Calu3 (cell line): Measurements from ENCODE around the gene NUAK2. TPM values are rescaled to one million over a fixed set of nuclear protein-coding genes. Genes with fewer than 3 reads are reported as not detected.

ENCODE experiments used
- BruUV-seq: library from RNA; stranded (reverse); fragments of 400-500 nt; replicated peaks from 2 replicates; lab custom pipeline; 2021; lab: Mats Ljungman, UMichigan
- CTCF ChIA-PET: fragments of 300-600 bp; sonication (Branson Sonifier 250); formaldehyde crosslinking; loops from one replicate; lab custom pipeline; 2022; ENCODE audit warnings: antibody characterized with exemption; lab: Charles Lee
- DNase-seq: peaks from one replicate; pipeline ENCODE4 v3.0.0; 2022
- H3K27ac Mint-ChIP-seq: one replicate; pipeline ENCODE4 v1.8.0; 2022; ENCODE audit warnings: mixed read lengths; ENCODE audit not compliant: unreplicated experiment
- H3K27me3 Mint-ChIP-seq: one replicate; pipeline ENCODE4 v1.8.0; 2022; ENCODE audit warnings: mixed read lengths; ENCODE audit not compliant: unreplicated experiment
- H3K36me3 Mint-ChIP-seq: one replicate; pipeline ENCODE4 v1.8.0; 2022; ENCODE audit warnings: mild to moderate bottlenecking, moderate library complexity, mixed read lengths; ENCODE audit not compliant: insufficient read depth, unreplicated experiment
- H3K4me1 Mint-ChIP-seq: one replicate; pipeline ENCODE4 v1.8.0; 2022; ENCODE audit warnings: mild to moderate bottlenecking, low read depth, mixed read lengths; ENCODE audit not compliant: unreplicated experiment
- H3K4me3 Mint-ChIP-seq: one replicate; pipeline ENCODE4 v1.8.0; 2022; ENCODE audit warnings: mild to moderate bottlenecking, low read depth, moderate library complexity, mixed read lengths; ENCODE audit not compliant: unreplicated experiment
- H3K9me3 Mint-ChIP-seq: one replicate; pipeline ENCODE4 v1.8.0; 2022; ENCODE audit warnings: low read depth, mixed read lengths; ENCODE audit not compliant: unreplicated experiment
- intact Hi-C: fragments of 100-400 bp; cut with micrococcal nuclease; formaldehyde crosslinking; loops from one replicate; pipeline ENCODE4 v1.10.0; 2022; ENCODE audit not compliant: unreplicated experiment
- total RNA-seq: library from RNA; stranded (reverse); gene quantifications from 2 replicates; pipeline ENCODE4 v1.2.3, GENCODE V29; 2022
- TF ChIP-seq, protein P1 (sequence below): fragments of 200-600 bp; IDR thresholded peaks from one replicate; pipeline ENCODE4 v1.8.0; 2022; ENCODE audit warnings: antibody characterized with exemption; ENCODE audit not compliant: unreplicated experiment

The NUAK2 gene
- total RNA-seq, 1 experiment from 2014 or later, result 3.7 TPM

DNA sequence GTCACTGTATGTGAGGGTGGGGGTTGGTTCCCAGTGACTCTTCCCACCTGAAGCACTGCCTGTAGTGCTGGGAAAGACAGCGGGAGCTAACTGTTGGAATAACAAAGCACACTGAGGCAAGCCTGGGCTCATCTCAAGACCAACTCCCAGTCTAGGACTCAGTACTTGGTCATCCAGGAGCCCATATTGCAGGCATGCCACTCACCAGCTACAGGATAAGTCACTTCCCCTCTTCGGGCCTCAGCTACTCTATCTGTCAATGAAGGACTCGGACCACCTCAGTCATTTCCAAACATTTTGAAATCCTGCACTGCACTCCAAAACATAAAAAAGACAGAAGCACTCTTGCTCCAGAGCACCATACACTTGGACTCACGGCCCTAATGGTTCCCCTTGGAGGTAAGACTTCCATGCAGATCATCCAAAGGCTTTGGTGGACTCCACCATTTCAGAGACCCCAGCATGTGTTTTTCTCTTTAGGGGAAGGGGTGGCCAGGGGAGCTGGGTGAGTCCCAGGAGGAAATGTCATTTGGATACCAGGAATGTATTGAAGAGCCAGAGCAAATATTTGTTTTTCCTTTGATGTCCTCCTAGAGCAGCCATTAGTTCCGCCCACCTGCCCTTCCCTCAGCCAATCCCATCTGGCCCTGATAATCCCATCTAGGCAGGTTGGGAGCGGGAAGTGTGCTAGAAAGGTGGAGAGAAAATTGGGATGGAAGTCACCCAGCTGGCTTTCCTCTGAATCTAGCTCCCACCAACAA is 3.1 kb downstream of the NUAK2 start:
- no TSS peak for BruUV-seq
- Mint-ChIP-seq H3K4me3 (peak overlapping the region; percentile 85), H3K27me3 (no peaks in the 10 kb centered on the region), H3K4me1 (peaks cover 49% of the 10 kb centered on the region), H3K27ac (no peak overlapping the region), H3K9me3 (no peaks in the 10 kb centered on the region), H3K36me3 (peaks cover 26% of the 10 kb centered on the region)
- DNase-seq, result no peak
- CTCF ChIA-PET, result interaction anchor here (1.1 to 5.9 kb wide), 7 partner anchors 15 to 62 kb away, joined by 5 to 127 read pairs (median 7); no protein-coding TSS in a partner anchor
- intact Hi-C loops, result no loop called here
- TF ChIP-seq, protein P1, sequence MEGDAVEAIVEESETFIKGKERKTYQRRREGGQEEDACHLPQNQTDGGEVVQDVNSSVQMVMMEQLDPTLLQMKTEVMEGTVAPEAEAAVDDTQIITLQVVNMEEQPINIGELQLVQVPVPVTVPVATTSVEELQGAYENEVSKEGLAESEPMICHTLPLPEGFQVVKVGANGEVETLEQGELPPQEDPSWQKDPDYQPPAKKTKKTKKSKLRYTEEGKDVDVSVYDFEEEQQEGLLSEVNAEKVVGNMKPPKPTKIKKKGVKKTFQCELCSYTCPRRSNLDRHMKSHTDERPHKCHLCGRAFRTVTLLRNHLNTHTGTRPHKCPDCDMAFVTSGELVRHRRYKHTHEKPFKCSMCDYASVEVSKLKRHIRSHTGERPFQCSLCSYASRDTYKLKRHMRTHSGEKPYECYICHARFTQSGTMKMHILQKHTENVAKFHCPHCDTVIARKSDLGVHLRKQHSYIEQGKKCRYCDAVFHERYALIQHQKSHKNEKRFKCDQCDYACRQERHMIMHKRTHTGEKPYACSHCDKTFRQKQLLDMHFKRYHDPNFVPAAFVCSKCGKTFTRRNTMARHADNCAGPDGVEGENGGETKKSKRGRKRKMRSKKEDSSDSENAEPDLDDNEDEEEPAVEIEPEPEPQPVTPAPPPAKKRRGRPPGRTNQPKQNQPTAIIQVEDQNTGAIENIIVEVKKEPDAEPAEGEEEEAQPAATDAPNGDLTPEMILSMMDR, result no peak

DNA sequence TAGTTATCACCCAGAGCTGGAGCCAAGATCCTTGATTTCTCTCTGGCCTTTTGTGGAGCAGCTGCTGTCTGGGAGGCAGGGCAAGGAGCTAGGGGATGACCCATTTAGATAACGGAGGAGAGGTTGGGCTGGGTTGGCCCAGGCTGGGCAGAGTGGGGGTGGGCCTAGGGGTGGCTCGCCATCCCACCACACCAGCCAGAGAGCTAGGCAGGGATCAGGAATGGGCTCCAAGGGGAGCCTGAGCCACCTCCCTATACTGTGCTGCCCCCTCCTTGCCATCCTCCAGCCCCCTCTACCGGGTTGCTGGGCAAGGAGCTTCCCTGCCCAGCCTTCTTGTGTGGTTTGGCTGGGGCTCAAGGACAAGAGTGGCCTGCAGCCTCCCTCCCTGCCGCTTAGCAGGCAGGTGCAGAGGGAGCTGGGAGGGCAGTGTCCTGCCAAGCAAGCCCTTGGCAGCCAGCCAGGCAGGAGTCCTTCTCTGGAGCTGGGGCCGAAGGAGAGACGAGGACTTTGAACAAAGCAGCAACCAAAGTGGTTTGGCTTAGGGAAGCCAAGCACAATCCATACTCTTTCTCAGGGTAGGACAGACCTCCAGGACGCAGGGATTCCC is 4.1 kb downstream of the NUAK2 start:
- peak overlapping the region; percentile 2 for H3K4me3 Mint-ChIP-seq

DNA sequence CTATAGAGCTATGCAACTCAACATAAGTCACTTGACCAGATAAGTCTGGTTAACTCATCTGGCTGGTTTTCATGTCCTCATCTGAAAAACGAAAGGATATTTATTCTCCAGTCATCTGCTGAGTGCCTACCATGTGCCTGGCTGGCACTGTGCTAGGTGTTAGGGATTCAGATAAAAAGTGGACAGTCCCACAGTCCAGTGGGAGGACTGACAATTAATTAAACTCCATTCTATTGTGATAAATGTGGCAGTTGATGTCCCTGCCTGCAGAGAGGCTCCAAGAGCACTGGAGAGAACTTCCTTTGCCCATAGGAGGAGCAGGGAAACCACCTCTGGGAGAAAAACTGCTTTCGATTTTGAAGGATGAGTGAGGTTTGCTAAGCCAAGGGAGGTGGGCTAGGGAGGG is 5.4 kb downstream of the NUAK2 start:
- intact Hi-C loops, result no loop called here
- Mint-ChIP-seq H3K9me3 (no peaks in the 10 kb centered on the region), H3K27me3 (no peaks in the 10 kb centered on the region), H3K4me3 (no peak overlapping the region), H3K27ac (no peak overlapping the region), H3K36me3 (peaks cover 22% of the 10 kb centered on the region), H3K4me1 (peaks cover 49% of the 10 kb centered on the region)
- CTCF ChIA-PET, result interaction anchor here (0.6 to 1.2 kb wide), 3 partner anchors 43 to 579 kb away, joined by 3 to 5 read pairs (median 3); no protein-coding TSS in a partner anchor
- no peak for DNase-seq
- TF ChIP-seq, protein P1, result no peak
- BruUV-seq, result no TSS peak

More for the DNA sequence above, 4.1 kb downstream of the NUAK2 start:
- no peaks in the 10 kb centered on the region for H3K27me3 Mint-ChIP-seq
- peak; percentile 93 for DNase-seq
- H3K9me3 Mint-ChIP-seq, result no peaks in the 10 kb centered on the region
- no peak overlapping the region for H3K27ac Mint-ChIP-seq
- TF ChIP-seq, protein P1, result no peak
- intact Hi-C loops, result loop anchor here (1.0 kb wide), 1 partner anchor 16 kb away; no protein-coding TSS in a partner anchor
- CTCF ChIA-PET, result interaction anchor here (0.6 to 5.9 kb wide), 7 partner anchors 14 to 88 kb away, joined by 4 to 127 read pairs (median 7); no protein-coding TSS in a partner anchor
- H3K36me3 Mint-ChIP-seq, result peaks cover 29% of the 10 kb centered on the region
- BruUV-seq, result no TSS peak
- peaks cover 49% of the 10 kb centered on the region for H3K4me1 Mint-ChIP-seq

DNA sequence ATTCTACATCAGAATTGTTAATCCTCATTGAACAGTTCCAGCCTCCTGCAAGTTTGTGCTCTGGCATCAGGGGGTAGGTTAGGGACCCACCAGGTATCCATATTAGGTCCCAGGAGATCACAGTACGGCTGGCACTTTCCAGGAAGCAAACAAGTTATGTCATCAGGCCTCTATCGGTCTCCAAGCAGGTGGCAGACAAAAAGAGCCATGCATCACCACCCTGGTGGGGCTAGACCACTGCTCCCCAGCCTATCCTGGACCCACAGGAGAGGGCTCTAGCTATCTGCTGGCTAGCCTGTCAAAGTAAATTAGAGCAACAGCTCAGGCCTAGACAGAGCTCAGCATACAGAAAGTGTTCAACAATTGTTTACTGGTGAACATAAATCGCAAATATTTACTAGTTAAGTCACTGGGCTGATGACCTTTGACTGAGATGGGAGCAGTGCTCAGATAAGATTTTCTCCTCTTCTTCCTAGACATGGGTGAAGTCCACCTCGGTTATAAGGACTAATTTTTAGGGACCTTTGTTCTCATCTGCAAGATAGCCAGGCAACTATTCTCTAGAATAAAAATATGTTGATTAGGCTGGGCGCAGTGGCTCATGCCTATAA is 6.4 kb downstream of the NUAK2 start:
- Mint-ChIP-seq H3K27me3 (no peaks in the 10 kb centered on the region), H3K9me3 (no peaks in the 10 kb centered on the region), H3K36me3 (peaks cover 12% of the 10 kb centered on the region), H3K4me3 (no peak overlapping the region), H3K27ac (no peak overlapping the region), H3K4me1 (peaks cover 48% of the 10 kb centered on the region)
- TF ChIP-seq, protein P1, result no peak
- CTCF ChIA-PET, result interaction anchor here (0.6 to 1.2 kb wide), 2 partner anchors 42 to 305 kb away, joined by 3 to 5 read pairs; no protein-coding TSS in a partner anchor
- DNase-seq, result no peak
- BruUV-seq, result no TSS peak
- intact Hi-C loops, result no loop called here
